ENCODE results near the gene PABPN1L.

The PABPN1L gene

DNA sequence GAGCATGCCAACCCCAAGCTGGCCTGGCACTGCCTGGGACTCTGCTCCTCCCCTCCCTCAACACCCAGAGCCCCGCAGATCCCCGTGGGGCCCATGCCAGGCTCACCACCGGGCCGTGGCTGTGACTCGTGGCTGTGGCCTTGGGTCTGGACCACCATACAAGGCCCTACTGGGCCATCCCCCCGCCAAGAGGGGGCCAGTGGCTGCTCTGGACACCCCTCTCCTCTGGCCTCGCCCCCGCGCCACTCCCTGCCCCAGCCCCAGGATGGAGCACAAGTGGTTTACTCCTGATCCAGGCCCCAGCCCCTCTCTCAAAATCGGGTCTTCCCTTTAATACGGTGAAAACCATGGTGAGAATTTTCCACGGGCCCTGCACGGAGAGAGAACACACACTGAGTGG lies 3.0 kb downstream of the PABPN1L start:
- TF ChIP-seq, protein P1, sequence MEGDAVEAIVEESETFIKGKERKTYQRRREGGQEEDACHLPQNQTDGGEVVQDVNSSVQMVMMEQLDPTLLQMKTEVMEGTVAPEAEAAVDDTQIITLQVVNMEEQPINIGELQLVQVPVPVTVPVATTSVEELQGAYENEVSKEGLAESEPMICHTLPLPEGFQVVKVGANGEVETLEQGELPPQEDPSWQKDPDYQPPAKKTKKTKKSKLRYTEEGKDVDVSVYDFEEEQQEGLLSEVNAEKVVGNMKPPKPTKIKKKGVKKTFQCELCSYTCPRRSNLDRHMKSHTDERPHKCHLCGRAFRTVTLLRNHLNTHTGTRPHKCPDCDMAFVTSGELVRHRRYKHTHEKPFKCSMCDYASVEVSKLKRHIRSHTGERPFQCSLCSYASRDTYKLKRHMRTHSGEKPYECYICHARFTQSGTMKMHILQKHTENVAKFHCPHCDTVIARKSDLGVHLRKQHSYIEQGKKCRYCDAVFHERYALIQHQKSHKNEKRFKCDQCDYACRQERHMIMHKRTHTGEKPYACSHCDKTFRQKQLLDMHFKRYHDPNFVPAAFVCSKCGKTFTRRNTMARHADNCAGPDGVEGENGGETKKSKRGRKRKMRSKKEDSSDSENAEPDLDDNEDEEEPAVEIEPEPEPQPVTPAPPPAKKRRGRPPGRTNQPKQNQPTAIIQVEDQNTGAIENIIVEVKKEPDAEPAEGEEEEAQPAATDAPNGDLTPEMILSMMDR (IDR thresholded peaks at IDR 0.05; ENCODE audit: poor library complexity, severe bottlenecking), result no peak
- H3K27me3 ChIP-seq (ENCODE audit: insufficient read depth, poor library complexity, severe bottlenecking), result no peaks in the 10 kb centered on the region
- ATAC-seq (ENCODE audit: low read depth) (no peak), DNase-seq (ENCODE audit: low spot score) (no peak)
- H3K36me3 ChIP-seq (ENCODE audit: low read depth), result peaks cover 17% of the 10 kb centered on the region
- no peaks in the 10 kb centered on the region for H3K4me1 ChIP-seq (ENCODE audit: insufficient read depth, poor library complexity, severe bottlenecking)
- no peak overlapping the region for H3K4me3 ChIP-seq (ENCODE audit: severe bottlenecking)
- H3K27ac ChIP-seq (ENCODE audit: poor library complexity, severe bottlenecking), result no peak overlapping the region
- H3K9me3 ChIP-seq (ENCODE audit: severe bottlenecking), result no peaks in the 10 kb centered on the region

- DNase-seq (ENCODE audit: low spot score), result no peak
- no peak for ATAC-seq (ENCODE audit: low read depth)
- Histone ChIP-seq H3K36me3 (ENCODE audit: low read depth) (peaks cover 17% of the 10 kb centered on the region), H3K4me3 (ENCODE audit: severe bottlenecking) (no peak overlapping the region), H3K9me3 (ENCODE audit: severe bottlenecking) (no peaks in the 10 kb centered on the region), H3K27me3 (ENCODE audit: insufficient read depth, poor library complexity, severe bottlenecking) (no peaks in the 10 kb centered on the region), H3K27ac (ENCODE audit: poor library complexity, severe bottlenecking) (no peak overlapping the region), H3K4me1 (ENCODE audit: insufficient read depth, poor library complexity, severe bottlenecking) (no peaks in the 10 kb centered on the region)
- TF ChIP-seq, protein P1 (IDR thresholded peaks at IDR 0.05; ENCODE audit: poor library complexity, severe bottlenecking), result no peak
Measured at GRCh38 chr16:88862968-88863367, 3.5 kb downstream of the PABPN1L start.

DNA sequence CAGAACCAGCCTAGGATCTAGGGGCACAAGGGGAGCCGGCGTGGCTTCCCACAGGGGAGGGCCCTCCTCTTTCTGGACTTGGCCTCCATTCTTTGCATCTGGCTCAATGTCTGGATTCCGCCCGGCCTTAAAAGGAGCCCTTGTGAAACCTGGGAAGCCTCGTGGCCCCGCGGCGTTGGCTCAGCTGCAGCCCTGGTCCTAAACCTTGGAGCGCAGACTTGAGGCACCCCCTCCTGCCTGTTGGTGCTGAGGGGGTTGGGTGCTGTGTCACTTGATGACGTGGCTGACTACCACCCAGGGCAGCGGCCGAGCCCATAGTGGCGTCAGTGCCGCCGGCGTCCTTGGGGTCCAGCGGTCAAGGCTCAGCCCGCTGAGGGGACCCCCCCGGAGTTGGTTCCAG lies 5.1 kb downstream of the PABPN1L start:
- no peak overlapping the region for H3K4me3 ChIP-seq (ENCODE audit: severe bottlenecking)
- H3K4me1 ChIP-seq (ENCODE audit: insufficient read depth, poor library complexity, severe bottlenecking), result no peaks in the 10 kb centered on the region
- no peaks in the 10 kb centered on the region for H3K27me3 ChIP-seq (ENCODE audit: insufficient read depth, poor library complexity, severe bottlenecking)
- H3K27ac ChIP-seq (ENCODE audit: poor library complexity, severe bottlenecking), result no peak overlapping the region
- no peak for ATAC-seq (ENCODE audit: low read depth)
- peaks cover 17% of the 10 kb centered on the region for H3K36me3 ChIP-seq (ENCODE audit: low read depth)
- no peak for DNase-seq (ENCODE audit: low spot score)
- TF ChIP-seq, protein P1 (IDR thresholded peaks at IDR 0.05; ENCODE audit: poor library complexity, severe bottlenecking), result no peak
- H3K9me3 ChIP-seq (ENCODE audit: severe bottlenecking), result no peaks in the 10 kb centered on the region

DNA sequence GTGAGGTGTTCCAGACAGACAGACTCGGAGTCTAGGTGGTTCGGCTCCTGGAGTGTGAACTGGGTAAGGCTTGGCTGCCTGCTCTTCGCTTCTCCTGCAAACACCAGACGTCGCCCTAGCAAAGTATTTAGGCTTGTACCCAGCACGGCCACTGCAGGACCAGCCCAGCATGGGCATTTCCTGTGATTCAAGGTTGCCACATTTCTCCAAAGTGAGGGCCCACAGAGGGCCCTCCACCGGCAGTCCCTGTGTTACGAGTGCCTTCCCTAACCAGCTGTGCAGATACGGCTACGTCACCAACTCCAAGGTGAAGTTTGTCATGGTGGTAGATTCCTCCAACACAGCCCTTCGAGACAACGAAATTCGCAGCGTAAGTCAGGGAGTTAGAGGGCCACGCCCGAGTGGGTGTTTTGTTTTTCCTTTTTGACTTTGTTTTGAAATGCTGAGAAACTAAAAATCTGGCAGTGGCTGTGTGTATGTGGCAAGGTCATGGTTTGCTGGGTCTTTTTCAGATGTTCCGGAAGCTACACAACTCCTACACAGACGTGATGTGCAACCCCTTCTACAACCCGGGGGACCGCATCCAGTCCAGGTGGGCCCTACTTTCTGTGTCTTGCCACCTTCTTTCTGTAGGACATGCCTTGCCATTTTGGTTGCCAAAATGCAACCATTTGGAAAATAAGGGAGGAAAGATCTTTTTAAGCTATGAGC lies 6.9 kb downstream of the PABPN1L start:
- Histone ChIP-seq H3K27ac (ENCODE audit: poor library complexity, severe bottlenecking) (no peak overlapping the region), H3K4me1 (ENCODE audit: insufficient read depth, poor library complexity, severe bottlenecking) (no peaks in the 10 kb centered on the region), H3K4me3 (ENCODE audit: severe bottlenecking) (no peak overlapping the region), H3K36me3 (ENCODE audit: low read depth) (peaks cover 24% of the 10 kb centered on the region), H3K27me3 (ENCODE audit: insufficient read depth, poor library complexity, severe bottlenecking) (no peaks in the 10 kb centered on the region), H3K9me3 (ENCODE audit: severe bottlenecking) (no peaks in the 10 kb centered on the region)
- no peak for DNase-seq (ENCODE audit: low spot score)
- no peak for ATAC-seq (ENCODE audit: low read depth)
- TF ChIP-seq, protein P1 (IDR thresholded peaks at IDR 0.05; ENCODE audit: poor library complexity, severe bottlenecking), result no peak

DNA sequence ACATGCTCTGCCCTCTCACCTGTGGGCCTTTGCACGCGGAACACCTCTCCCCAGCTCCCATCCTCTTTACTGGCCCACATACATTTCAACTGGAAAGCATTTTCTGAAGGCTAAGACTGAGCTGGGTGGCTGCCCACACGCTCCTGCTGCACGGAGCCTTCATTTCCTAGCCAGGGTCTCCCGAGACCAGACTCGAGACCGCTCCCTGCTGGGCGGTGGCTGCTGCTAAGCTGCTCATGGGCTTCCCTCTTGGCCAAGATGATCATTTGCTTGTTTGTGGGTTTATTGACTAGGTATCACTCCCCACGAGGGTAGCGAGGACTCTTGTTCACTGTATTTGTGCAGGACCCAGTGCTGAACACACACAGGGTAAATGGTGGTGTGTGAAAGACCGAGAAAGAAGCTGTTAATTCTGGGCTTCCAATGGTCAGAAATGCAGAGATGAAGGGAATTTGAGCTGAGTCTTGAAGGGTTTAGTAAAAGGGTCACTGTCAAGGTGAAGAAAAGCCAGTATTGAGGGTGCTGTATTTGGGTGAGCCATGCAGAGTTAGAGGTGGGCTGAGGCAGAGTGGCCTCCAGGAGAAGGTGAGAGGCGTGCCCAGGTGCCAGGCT lies 8.6 kb downstream of the PABPN1L start:
- ATAC-seq (ENCODE audit: low read depth), result peak; percentile 48
- H3K27ac ChIP-seq (ENCODE audit: poor library complexity, severe bottlenecking), result no peak overlapping the region

More for the DNA sequence above, 8.6 kb downstream of the PABPN1L start:
- TF ChIP-seq, protein P1 (IDR thresholded peaks at IDR 0.05; ENCODE audit: poor library complexity, severe bottlenecking), result peak; percentile 82
- Histone ChIP-seq H3K9me3 (ENCODE audit: severe bottlenecking) (no peaks in the 10 kb centered on the region), H3K4me3 (ENCODE audit: severe bottlenecking) (peak overlapping the region; percentile 89), H3K27me3 (ENCODE audit: insufficient read depth, poor library complexity, severe bottlenecking) (no peaks in the 10 kb centered on the region), H3K4me1 (ENCODE audit: insufficient read depth, poor library complexity, severe bottlenecking) (no peaks in the 10 kb centered on the region), H3K36me3 (ENCODE audit: low read depth) (peaks cover 24% of the 10 kb centered on the region)
- DNase-seq (ENCODE audit: low spot score), result no peak
